GM12872 (cell line): ENCODE data around the gene SH2D6.

Experiments
- TF ChIP-seq, protein P1 (sequence below): IDR thresholded peaks from 3 replicates; pipeline ENCODE4 v1.5.1; 2011; ENCODE audit warnings: low read depth, mild to moderate bottlenecking, low read length, moderate library complexity; ENCODE audit not compliant: insufficient read depth

Gene SH2D6

DNA sequence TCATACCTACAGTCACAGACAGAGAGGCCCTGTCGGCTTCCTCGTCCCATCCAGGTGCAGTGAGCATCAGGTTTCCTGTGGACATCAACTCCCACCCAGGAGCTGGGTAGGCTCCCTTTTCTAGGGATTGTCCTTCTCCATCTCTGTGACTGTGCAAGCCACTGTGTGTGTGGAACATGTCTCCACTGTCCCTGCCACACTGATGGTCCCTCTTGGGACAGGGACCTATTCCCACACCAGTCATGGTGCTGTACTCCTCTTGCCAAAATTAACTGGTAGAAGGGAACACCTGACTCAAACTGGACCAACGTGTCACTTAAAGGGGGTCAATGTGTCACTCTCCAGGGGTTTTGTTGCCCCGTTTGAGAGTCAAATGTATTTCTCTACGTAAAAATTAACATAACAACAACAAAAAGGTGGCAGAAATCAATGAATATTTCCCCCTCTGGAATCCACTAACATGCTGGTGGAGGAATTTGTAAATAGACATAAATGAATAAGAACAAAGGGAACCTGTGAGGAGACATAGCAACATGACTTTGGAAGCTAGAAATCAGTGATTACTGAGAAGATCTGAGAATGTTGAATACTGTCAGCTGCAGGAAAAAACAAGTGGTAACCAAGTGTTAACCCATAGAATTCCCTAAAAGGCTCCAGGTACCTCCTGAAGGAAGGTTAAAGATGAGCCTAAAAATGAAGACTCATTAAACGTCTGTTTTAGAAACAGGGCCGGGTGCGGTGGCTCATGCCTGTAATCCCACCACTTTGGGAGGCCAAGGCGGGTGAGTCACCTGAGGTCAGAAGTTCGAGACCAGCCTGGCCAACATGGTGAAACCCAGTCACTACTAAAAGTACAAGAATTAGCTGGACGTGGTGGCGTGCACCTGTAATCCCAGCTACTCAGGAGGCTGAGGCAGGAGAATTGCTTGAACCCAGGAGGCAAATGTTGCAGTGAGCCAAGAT lies 40.4 kb downstream of the SH2D6 start:
- TF ChIP-seq, protein P1, sequence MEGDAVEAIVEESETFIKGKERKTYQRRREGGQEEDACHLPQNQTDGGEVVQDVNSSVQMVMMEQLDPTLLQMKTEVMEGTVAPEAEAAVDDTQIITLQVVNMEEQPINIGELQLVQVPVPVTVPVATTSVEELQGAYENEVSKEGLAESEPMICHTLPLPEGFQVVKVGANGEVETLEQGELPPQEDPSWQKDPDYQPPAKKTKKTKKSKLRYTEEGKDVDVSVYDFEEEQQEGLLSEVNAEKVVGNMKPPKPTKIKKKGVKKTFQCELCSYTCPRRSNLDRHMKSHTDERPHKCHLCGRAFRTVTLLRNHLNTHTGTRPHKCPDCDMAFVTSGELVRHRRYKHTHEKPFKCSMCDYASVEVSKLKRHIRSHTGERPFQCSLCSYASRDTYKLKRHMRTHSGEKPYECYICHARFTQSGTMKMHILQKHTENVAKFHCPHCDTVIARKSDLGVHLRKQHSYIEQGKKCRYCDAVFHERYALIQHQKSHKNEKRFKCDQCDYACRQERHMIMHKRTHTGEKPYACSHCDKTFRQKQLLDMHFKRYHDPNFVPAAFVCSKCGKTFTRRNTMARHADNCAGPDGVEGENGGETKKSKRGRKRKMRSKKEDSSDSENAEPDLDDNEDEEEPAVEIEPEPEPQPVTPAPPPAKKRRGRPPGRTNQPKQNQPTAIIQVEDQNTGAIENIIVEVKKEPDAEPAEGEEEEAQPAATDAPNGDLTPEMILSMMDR, result no peak

DNA sequence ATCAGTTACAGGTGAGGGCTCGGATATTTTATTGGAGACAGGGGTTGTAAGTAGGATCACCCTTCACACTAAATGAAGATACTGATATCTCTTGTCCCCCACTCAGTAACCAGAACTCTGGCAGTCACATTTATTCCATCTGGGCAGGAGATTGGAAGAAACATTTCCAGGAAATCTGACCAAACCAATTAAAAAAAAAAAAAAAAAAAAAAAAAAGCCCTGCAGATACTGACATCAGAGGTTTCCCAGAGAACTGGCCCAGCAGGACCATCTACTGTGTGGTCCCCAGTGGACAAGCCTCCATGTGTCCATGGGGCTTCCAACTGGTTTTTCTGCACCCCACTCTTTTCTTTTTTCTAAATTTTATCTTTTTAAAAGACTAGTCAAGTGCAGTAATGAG lies 41.3 kb downstream of the SH2D6 start:
- TF ChIP-seq, protein P1, result no peak

DNA sequence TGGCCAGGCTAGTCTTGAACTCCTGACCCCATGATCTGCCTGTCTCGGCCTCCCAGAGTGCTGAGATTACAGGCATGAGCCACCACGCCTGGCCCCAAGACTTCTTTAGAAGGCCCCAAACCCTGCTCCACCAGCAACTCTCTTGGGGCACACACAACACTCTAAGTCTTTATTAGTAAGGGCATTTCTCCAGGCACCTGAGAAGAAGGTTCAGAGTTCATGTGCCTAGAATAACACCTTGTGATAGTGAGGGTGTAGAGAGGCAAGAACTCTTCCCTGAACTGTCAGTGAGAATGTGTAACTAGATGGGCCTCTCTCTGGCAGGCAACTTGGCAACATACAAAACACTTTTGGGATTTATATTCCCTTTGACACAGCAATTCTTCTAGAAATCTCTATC lies 43.8 kb downstream of the SH2D6 start:
- TF ChIP-seq, protein P1, result no peak

DNA sequence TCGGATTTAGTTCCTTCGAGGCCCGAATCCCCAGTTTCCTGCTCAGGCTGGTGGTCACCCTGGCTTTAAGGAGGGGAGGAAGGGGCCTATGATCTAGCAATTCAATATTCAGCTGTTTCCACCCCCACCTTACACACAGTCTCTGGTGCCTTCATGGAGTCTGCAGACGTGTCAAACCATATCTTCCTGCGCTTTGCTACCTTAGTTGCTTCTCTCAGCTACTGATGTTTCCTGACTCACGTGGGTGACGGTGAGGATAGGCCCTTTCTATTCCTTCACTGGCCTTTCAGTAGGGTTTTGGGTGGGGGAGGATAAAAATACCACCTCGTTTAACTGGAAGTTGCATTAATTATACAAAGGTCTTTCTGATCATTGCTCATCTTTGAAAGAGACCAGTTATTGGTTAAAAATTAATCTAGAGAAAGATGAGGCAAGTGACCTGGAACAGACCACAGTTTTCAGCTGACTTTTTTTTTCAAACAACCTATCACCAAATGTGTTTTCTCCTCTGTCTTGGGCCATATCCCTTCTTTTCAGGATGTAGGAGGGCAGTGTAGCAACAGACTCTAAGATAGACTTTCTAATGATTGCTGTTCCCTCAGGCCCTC lies 49.7 kb downstream of the SH2D6 start:
- TF ChIP-seq, protein P1, result no peak

DNA sequence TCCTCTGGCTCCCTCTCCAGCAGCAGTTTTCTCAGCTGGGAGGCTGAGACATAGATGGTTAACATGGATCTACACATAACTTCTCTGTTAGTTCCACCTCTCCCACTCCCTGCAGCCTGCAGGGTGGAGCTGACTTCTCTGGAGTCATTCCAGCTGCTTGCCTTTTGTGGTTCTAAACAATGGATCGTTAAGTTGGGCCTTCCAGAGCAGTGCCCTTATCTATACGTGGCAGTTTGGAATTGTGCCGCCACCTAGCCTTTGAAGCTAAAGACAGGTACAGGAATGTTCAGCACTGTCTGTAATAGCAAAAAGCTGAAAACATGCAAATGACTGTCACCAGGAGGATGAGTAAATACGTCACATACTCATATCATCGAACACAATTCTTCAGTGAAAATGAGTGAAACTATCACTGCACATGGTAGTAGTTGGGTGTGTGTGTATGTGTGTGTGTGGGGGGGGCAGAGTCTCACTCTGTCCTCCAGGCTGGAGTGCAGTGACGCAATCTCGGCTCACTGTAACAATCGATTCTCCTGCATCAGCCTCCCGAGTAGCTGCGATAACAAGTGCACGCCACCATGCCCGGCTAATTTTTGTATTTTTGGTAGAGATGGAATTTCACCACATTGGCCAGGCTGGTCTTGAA lies 50.3 kb downstream of the SH2D6 start:
- TF ChIP-seq, protein P1, result no peak

DNA sequence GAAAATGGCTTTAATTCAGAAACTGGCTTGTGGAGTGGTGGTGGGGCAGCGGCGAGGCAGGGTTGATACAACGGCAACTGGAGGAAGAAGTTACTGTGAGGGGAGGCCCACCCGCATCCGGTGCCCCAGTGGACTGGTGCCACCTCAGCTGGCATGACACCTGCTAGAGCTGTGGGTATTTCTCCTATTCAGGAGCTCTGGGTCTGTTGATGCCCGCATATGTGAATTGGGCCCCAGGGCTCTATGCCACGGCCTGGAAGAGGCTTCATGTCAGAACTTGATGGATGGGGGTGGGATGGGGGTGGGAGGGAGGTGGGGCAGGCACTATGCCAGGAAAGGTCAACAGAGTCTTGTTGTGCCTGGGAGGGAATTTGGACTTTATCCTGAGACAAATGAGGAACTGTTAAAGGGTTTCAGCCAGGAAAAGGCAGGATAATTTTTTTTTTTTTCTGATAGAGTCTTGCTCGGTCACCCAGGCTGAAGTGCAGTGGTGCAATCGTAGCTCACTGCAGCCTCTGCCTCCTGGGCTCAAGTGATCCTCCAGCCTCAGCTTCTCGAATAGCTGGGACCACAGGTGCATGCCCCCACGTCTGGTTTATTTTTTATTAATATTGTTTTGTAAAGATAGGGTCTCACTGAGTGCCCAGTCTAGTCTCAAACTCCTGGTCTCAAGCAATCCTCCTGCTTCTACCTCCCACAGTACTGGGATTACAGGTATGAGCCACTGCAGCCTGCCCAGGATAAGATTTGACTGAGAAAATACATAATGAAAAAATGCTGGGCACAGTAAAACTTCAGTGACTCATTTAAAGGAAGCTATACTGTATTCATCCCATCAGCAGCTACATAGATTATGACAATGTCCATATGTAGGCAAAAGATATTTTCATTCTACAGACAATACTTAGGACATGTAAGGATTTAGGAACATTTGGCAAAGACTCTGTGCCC lies 52.6 kb downstream of the SH2D6 start:
- TF ChIP-seq, protein P1, result no peak
